H9 (cell line): ENCODE measurements around the gene NT5DC1. TPM values are rescaled to one million over a fixed set of nuclear protein-coding genes. Genes with fewer than 3 reads are reported as not detected.

Experiments
- DNase-seq: peaks from one replicate; pipeline ENCODE4 v3.0.0-alpha.2; 2017
- H2AFZ ChIP-seq: one replicate; pipeline ENCODE4 v1.6.1; 2013; ENCODE audit warnings: mild to moderate bottlenecking, low read length, control low read depth, moderate library complexity
- H2AK5ac ChIP-seq: 2 replicates; pipeline ENCODE4 v1.6.1; 2013; ENCODE audit warnings: low read length, control low read depth, mixed read lengths; ENCODE audit not compliant: insufficient read length
- H2BK120ac ChIP-seq: one replicate; pipeline ENCODE4 v1.6.1; 2013; ENCODE audit warnings: low read depth, mild to moderate bottlenecking, low read length, control low read depth, inconsistent platforms; ENCODE audit not compliant: poor library complexity, severe bottlenecking
- H2BK12ac ChIP-seq: 2 replicates; pipeline ENCODE4 v1.6.1; 2013; ENCODE audit warnings: low read length, control low read depth, mixed read lengths, low read depth; ENCODE audit not compliant: insufficient read length
- H2BK15ac ChIP-seq: 2 replicates; pipeline ENCODE4 v1.6.1; 2013; ENCODE audit warnings: low read depth, low read length, control low read depth
- H2BK20ac ChIP-seq: one replicate; pipeline ENCODE4 v1.6.1; 2013; ENCODE audit warnings: low read depth, mild to moderate bottlenecking, low read length, control low read depth, inconsistent platforms; ENCODE audit not compliant: poor library complexity, severe bottlenecking
- H2BK5ac ChIP-seq: 2 replicates; pipeline ENCODE4 v1.6.1; 2013; ENCODE audit warnings: low read length, control low read depth, mixed read lengths; ENCODE audit not compliant: insufficient read length
- H3K14ac ChIP-seq: 2 replicates; pipeline ENCODE4 v1.6.1; 2013; ENCODE audit warnings: low read length, control low read depth; ENCODE audit not compliant: insufficient read depth
- H3K18ac ChIP-seq: 2 replicates; pipeline ENCODE4 v1.6.1; 2013; ENCODE audit warnings: low read depth, mild to moderate bottlenecking, mixed read lengths, low read length, control low read depth; ENCODE audit not compliant: insufficient read length
- H3K23ac ChIP-seq: 2 replicates; pipeline ENCODE4 v1.6.1; 2013; ENCODE audit warnings: low read length, control low read depth, mixed read lengths, low read depth; ENCODE audit not compliant: insufficient read length
- H3K23me2 ChIP-seq: 2 replicates; pipeline ENCODE4 v1.6.1; 2013; ENCODE audit warnings: low read depth, mild to moderate bottlenecking, mixed read lengths, low read length, control low read depth; ENCODE audit not compliant: insufficient read length, poor library complexity, severe bottlenecking
- H3K27ac ChIP-seq: 2 replicates; pipeline ENCODE4 v1.5.1; 2013; ENCODE audit warnings: low read length, control low read depth, mixed read lengths, low read depth; ENCODE audit not compliant: insufficient read length
- H3K27me3 ChIP-seq: 2 replicates; pipeline ENCODE4 v1.6.1; 2013; ENCODE audit warnings: low read length, control low read depth, inconsistent platforms; ENCODE audit not compliant: insufficient read depth
- H3K4ac ChIP-seq: 2 replicates; pipeline ENCODE4 v1.6.1; 2013; ENCODE audit warnings: low read depth, mild to moderate bottlenecking, control low read depth, inconsistent platforms, low read length, moderate library complexity
- H3K4me1 ChIP-seq: 2 replicates; pipeline ENCODE4 v1.6.1; 2013; ENCODE audit warnings: low read length, control low read depth, inconsistent platforms; ENCODE audit not compliant: insufficient read depth
- H3K4me2 ChIP-seq: 2 replicates; pipeline ENCODE4 v1.6.1; 2013; ENCODE audit warnings: low read length, control low read depth, mixed read lengths; ENCODE audit not compliant: insufficient read length, insufficient read depth
- H3K56ac ChIP-seq: 2 replicates; pipeline ENCODE4 v1.6.1; 2013; ENCODE audit warnings: low read depth, mild to moderate bottlenecking, mixed read lengths, low read length, control low read depth; ENCODE audit not compliant: insufficient read length
- H3K79me1 ChIP-seq: 2 replicates; pipeline ENCODE4 v1.6.1; 2013; ENCODE audit warnings: low read depth, mild to moderate bottlenecking, moderate library complexity, low read length, control low read depth, inconsistent platforms; ENCODE audit not compliant: insufficient read depth, poor library complexity, severe bottlenecking
- H3K79me2 ChIP-seq: 2 replicates; pipeline ENCODE4 v1.6.1; 2013; ENCODE audit warnings: low read length, control low read depth, inconsistent platforms; ENCODE audit not compliant: insufficient read depth
- H3K9ac ChIP-seq: 2 replicates; pipeline ENCODE4 v1.6.1; 2013; ENCODE audit warnings: low read length, control low read depth, mixed read lengths; ENCODE audit not compliant: insufficient read length; ENCODE audit errors: extremely low read depth
- H3K9me3 ChIP-seq: one replicate; pipeline ENCODE4 v1.6.1; 2013; ENCODE audit warnings: low read depth, low read length, inconsistent platforms; ENCODE audit not compliant: control insufficient read depth
- H3T11ph ChIP-seq: one replicate; pipeline ENCODE4 v1.6.1; 2013; ENCODE audit warnings: mild to moderate bottlenecking, low read length, control low read depth, inconsistent platforms
- H4K20me1 ChIP-seq: one replicate; pipeline ENCODE4 v1.6.1; 2013; ENCODE audit not compliant: control insufficient read depth, insufficient read length, insufficient read depth
- H4K5ac ChIP-seq: 2 replicates; pipeline ENCODE4 v1.6.1; 2013; ENCODE audit warnings: low read depth, mild to moderate bottlenecking, mixed read lengths, low read length, control low read depth; ENCODE audit not compliant: insufficient read length
- H4K8ac ChIP-seq: replicated peaks from 2 replicates; pipeline ENCODE4 v1.6.1; 2013; ENCODE audit warnings: low read length, control low read depth, mixed read lengths, low read depth; ENCODE audit not compliant: insufficient read length
- H4K91ac ChIP-seq: 2 replicates; pipeline ENCODE4 v1.6.1; 2013; ENCODE audit warnings: low read depth, mild to moderate bottlenecking, moderate library complexity, mixed read lengths, low read length, control low read depth; ENCODE audit not compliant: insufficient read length
- H3K27ac Mint-ChIP-seq, 3 experiments: 2 replicates in 2 of 3; 3 replicates in 1 of 3; pipeline ENCODE4 v1.8.0; 2020 to 2021; ENCODE audit warnings: mixed read lengths in 3 of 3, mild to moderate bottlenecking in 1 of 3, moderate library complexity in 1 of 3
- H3K27me3 Mint-ChIP-seq: 2 replicates; pipeline ENCODE4 v1.8.0; 2021; ENCODE audit warnings: low read depth, mild to moderate bottlenecking, moderate library complexity, mixed read lengths
- H3K36me3 Mint-ChIP-seq, 3 experiments: 2 replicates in 2 of 3; 3 replicates in 1 of 3; pipeline ENCODE4 v1.8.0; 2020 to 2021; ENCODE audit warnings: low read depth in 3 of 3, mixed read lengths in 3 of 3; ENCODE audit not compliant: insufficient read depth in 1 of 3
- H3K4me1 Mint-ChIP-seq, 2 experiments: 2 replicates each; pipeline ENCODE4 v1.8.0; 2020; ENCODE audit warnings: mixed read lengths in 2 of 2
- H3K4me3 Mint-ChIP-seq, 2 experiments: 2 replicates in 1 of 2; 3 replicates in 1 of 2; pipeline ENCODE4 v1.8.0; 2020 to 2021; ENCODE audit warnings: mild to moderate bottlenecking in 2 of 2, mixed read lengths in 2 of 2, moderate library complexity in 1 of 2
- H3K9me3 Mint-ChIP-seq, 2 experiments: 2 replicates in 1 of 2; 3 replicates in 1 of 2; pipeline ENCODE4 v1.8.0; 2020; ENCODE audit warnings: mild to moderate bottlenecking in 2 of 2, mixed read lengths in 2 of 2, moderate library complexity in 1 of 2
- WGBS: extraction: QIAGEN DNeasy Blood & Tissue Kit; methylation state at CpG from one replicate; pipeline ENCODE4 v1.1.7; 2013; ENCODE audit warnings: missing lambda C conversion rate, low lambda C conversion rate, mixed read lengths; ENCODE audit not compliant: insufficient read length; ENCODE audit errors: extremely low coverage; 5-methylcytosine and 5-hydroxymethylcytosine counted together
- total RNA-seq: library from RNA; stranded (reverse); gene quantifications from 2 replicates; pipeline ENCODE4 v1.2.1, GENCODE V29; 2021
- TF ChIP-seq, protein P1 (sequence below): fragments of 200-600 bp; sonication (generic); conservative IDR thresholded peaks from 3 replicates; pipeline ENCODE4 v1.8.0; 2021; ENCODE audit warnings: antibody characterized with exemption, mild to moderate bottlenecking

The NT5DC1 gene
- total RNA-seq, 1 experiment from 2014 or later = 64.9 TPM

DNA sequence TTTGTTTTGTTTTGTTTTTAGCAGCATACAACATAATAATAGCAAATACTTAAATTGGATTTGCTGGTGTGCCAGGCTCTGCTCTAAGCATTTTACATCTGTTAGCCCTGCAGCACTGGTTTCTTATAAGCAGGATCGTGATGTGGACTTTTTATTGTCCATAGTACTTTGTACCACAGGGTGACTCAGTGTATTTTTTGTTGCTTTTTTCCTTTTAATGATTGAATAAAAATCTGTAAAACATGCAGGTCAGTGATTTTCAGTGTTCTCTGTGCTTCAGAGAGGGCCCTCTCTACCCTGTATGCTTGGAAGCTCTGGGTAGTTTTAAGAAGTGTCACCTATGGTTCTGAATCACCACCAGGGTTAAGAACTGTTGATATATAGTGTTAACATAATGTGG is 4.0 kb downstream of the NT5DC1 start:
- peak overlapping the region in 2 of 3 experiments; percentile 4 to 94; a peak in 1 of 7 replicates for H3K27ac Mint-ChIP-seq
- H3K27me3 Mint-ChIP-seq = no peaks in the 10 kb centered on the region; the same call in 1 of the 2 replicates
- H2BK5ac ChIP-seq = no peak overlapping the region
- H3K4me1 ChIP-seq = peaks cover 10% of the 10 kb centered on the region
- no peak overlapping the region for H2BK15ac ChIP-seq
- no peak overlapping the region for H3K4me3 Mint-ChIP-seq
- no peak overlapping the region for H2BK12ac ChIP-seq
- H2AK5ac ChIP-seq = no peak overlapping the region
- no peak overlapping the region for H4K8ac ChIP-seq
- H3K18ac ChIP-seq = no peak overlapping the region
- TF ChIP-seq, protein P1, sequence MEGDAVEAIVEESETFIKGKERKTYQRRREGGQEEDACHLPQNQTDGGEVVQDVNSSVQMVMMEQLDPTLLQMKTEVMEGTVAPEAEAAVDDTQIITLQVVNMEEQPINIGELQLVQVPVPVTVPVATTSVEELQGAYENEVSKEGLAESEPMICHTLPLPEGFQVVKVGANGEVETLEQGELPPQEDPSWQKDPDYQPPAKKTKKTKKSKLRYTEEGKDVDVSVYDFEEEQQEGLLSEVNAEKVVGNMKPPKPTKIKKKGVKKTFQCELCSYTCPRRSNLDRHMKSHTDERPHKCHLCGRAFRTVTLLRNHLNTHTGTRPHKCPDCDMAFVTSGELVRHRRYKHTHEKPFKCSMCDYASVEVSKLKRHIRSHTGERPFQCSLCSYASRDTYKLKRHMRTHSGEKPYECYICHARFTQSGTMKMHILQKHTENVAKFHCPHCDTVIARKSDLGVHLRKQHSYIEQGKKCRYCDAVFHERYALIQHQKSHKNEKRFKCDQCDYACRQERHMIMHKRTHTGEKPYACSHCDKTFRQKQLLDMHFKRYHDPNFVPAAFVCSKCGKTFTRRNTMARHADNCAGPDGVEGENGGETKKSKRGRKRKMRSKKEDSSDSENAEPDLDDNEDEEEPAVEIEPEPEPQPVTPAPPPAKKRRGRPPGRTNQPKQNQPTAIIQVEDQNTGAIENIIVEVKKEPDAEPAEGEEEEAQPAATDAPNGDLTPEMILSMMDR = no peak
- no peak overlapping the region for H3K23ac ChIP-seq
- H3K9me3 Mint-ChIP-seq = no peaks in the 10 kb centered on the region; a peak in 1 of 5 replicates
- no peak overlapping the region for H2AFZ ChIP-seq
- no peaks in the 10 kb centered on the region for H4K20me1 ChIP-seq
- no peaks in the 10 kb centered on the region for H3K9me3 ChIP-seq
- H3K27ac ChIP-seq = no peak overlapping the region
- no peaks in the 10 kb centered on the region for H3K27me3 ChIP-seq
- no CpG with 5 or more reads among the region's 1 CpG for WGBS
- no peaks in the 10 kb centered on the region for H3K79me1 ChIP-seq
- no peak overlapping the region for H4K91ac ChIP-seq
- no peak overlapping the region for H3K56ac ChIP-seq
- H3K4ac ChIP-seq = no peak overlapping the region
- DNase-seq = no peak
- H2BK20ac ChIP-seq = no peak overlapping the region
- H3K4me2 ChIP-seq = no peak overlapping the region
- H3K4me1 Mint-ChIP-seq = peaks cover 77 to 80% of the 10 kb centered on the region in 2 experiments
- no peak overlapping the region for H2BK120ac ChIP-seq
- H3K9ac ChIP-seq = no peak overlapping the region
- H3K23me2 ChIP-seq = no peaks in the 10 kb centered on the region
- peaks cover 7 to 35% (median 16%) of the 10 kb centered on the region in 3 experiments; a peak in 6 of 7 replicates for H3K36me3 Mint-ChIP-seq
- H3K14ac ChIP-seq = no peak overlapping the region
- peaks cover 4% of the 10 kb centered on the region; the same call in 1 of the 2 replicates for H3K79me2 ChIP-seq
- no peak overlapping the region for H3T11ph ChIP-seq
- H4K5ac ChIP-seq = no peak overlapping the region
